Neural cell (in vitro differentiated cells): ENCODE data around the gene HOXC6. TPM values are rescaled to one million over a fixed set of nuclear protein-coding genes. Genes with fewer than 3 reads are reported as not detected.

Source experiments
- H2AFZ ChIP-seq: fragments of 200-600, 300-800 bp; sonication (generic), shearing (Covaris generic); 2 replicates; pipeline ENCODE4 v1.6.0; 2014; ENCODE audit warnings: low read depth, mild to moderate bottlenecking, antibody characterized with exemption, low read length, moderate library complexity
- H3F3A ChIP-seq: fragments of 200-600 bp; shearing (Covaris generic); 2 replicates; pipeline ENCODE4 v1.6.1; 2016; ENCODE audit warnings: mild to moderate bottlenecking, moderate library complexity, mixed read lengths, antibody characterized with exemption, low read length; ENCODE audit not compliant: insufficient read depth, poor library complexity, severe bottlenecking
- H3K27ac ChIP-seq: fragments of 200-600, 300-800 bp; sonication (generic), shearing (Covaris generic); 2 replicates; pipeline ENCODE4 v1.5.1; 2014; ENCODE audit warnings: mild to moderate bottlenecking, low read length, moderate library complexity
- H3K27me3 ChIP-seq: fragments of 300-800, 200-600 bp; sonication (generic), shearing (Covaris generic); 2 replicates; pipeline ENCODE4 v1.6.0; 2014; ENCODE audit warnings: mild to moderate bottlenecking, low read depth, low read length, moderate library complexity; ENCODE audit not compliant: insufficient read depth
- H3K36me3 ChIP-seq: fragments of 300-800, 200-600 bp; sonication (generic), shearing (Covaris generic); 2 replicates; pipeline ENCODE4 v1.5.1; 2014; ENCODE audit warnings: mild to moderate bottlenecking, antibody characterized with exemption, low read length, moderate library complexity; ENCODE audit not compliant: insufficient read depth
- H3K4me2 ChIP-seq: fragments of 300-800, 200-600 bp; sonication (generic), shearing (Covaris generic); 2 replicates; pipeline ENCODE4 v1.6.0; 2014; ENCODE audit warnings: mild to moderate bottlenecking, low read length
- H3K4me3 ChIP-seq: fragments of 300-800, 200-600 bp; sonication (generic), shearing (Covaris generic); 2 replicates; pipeline ENCODE4 v1.5.1; 2014; ENCODE audit warnings: mild to moderate bottlenecking, low read length, moderate library complexity
- H3K79me2 ChIP-seq: fragments of 200-600 bp; shearing (Covaris generic); replicated peaks from 2 replicates; pipeline ENCODE4 v1.6.0; 2014; ENCODE audit warnings: mild to moderate bottlenecking, low read length, moderate library complexity; ENCODE audit not compliant: insufficient read depth
- H3K9ac ChIP-seq: fragments of 300-800, 200-600 bp; sonication (generic), shearing (Covaris generic); 2 replicates; pipeline ENCODE4 v1.6.1; 2016; ENCODE audit warnings: mild to moderate bottlenecking, low read length, mixed read lengths
- H3K9me2 ChIP-seq: fragments of 200-600 bp; shearing (Covaris generic); 2 replicates; pipeline ENCODE4 v1.6.1; 2016; ENCODE audit warnings: mild to moderate bottlenecking, low read length, mixed read lengths; ENCODE audit not compliant: insufficient read depth
- H3K9me3 ChIP-seq: fragments of 200-600, 300-800 bp; sonication (generic), shearing (Covaris generic); 2 replicates; pipeline ENCODE4 v1.6.1; 2016; ENCODE audit warnings: mild to moderate bottlenecking, mixed run types, low read length, moderate library complexity, mixed read lengths
- H4K20me1 ChIP-seq: fragments of 200-600 bp; shearing (Covaris generic); 2 replicates; pipeline ENCODE4 v1.6.1; 2016; ENCODE audit warnings: mild to moderate bottlenecking, mixed run types; ENCODE audit not compliant: insufficient read depth
- EP300 ChIP-seq: fragments of 450-650 bp; conservative IDR thresholded peaks from 2 replicates; pipeline ENCODE4 v1.6.1; 2014; ENCODE audit warnings: antibody characterized with exemption, mild to moderate bottlenecking, moderate library complexity; ENCODE audit not compliant: poor library complexity, severe bottlenecking
- EZH2 ChIP-seq: fragments of 200-600, 300-800 bp; shearing (Covaris generic), sonication (generic); IDR thresholded peaks from 2 replicates; pipeline ENCODE4 v1.6.1; 2014; ENCODE audit warnings: antibody characterized with exemption, low read length, borderline replicate concordance, mild to moderate bottlenecking; ENCODE audit not compliant: insufficient read depth, poor library complexity, severe bottlenecking
- MXI1 ChIP-seq: fragments of 450-650 bp; conservative IDR thresholded peaks from 2 replicates; pipeline ENCODE4 v1.6.1; 2014; ENCODE audit warnings: antibody characterized with exemption, mild to moderate bottlenecking; ENCODE audit not compliant: poor library complexity, severe bottlenecking
- POLR2AphosphoS5 ChIP-seq: IDR thresholded peaks from 2 replicates; pipeline ENCODE4 v1.6.1; 2012
- RAD21 ChIP-seq: fragments of 450-650 bp; conservative IDR thresholded peaks from 2 replicates; pipeline ENCODE4 v1.6.1; 2014; ENCODE audit warnings: antibody characterized with exemption, mild to moderate bottlenecking, moderate library complexity
- SMC3 ChIP-seq: fragments of 450-650 bp; conservative IDR thresholded peaks from 2 replicates; pipeline ENCODE4 v1.6.1; 2014; ENCODE audit warnings: antibody characterized with exemption, mild to moderate bottlenecking, moderate library complexity; ENCODE audit not compliant: poor library complexity
- TAF1 ChIP-seq: IDR thresholded peaks from 2 replicates; pipeline ENCODE4 v1.6.1; 2012; ENCODE audit warnings: low read depth
- polyA plus RNA-seq: library from polyadenylated mRNA; depleted of rRNA; stranded (reverse); fragments of >200 nt; gene quantifications from 2 replicates; pipeline ENCODE4 v1.2.3, GENCODE V29; 2014
- TF ChIP-seq, protein P1 (sequence below): IDR thresholded peaks from 2 replicates; pipeline ENCODE4 v1.6.1; 2012; ENCODE audit warnings: borderline replicate concordance
- TF ChIP-seq, protein P2 (sequence below): fragments of 450-650 bp; IDR thresholded peaks from 2 replicates; pipeline ENCODE4 v1.5.1; 2014; ENCODE audit warnings: antibody characterized with exemption, mild to moderate bottlenecking, moderate library complexity; ENCODE audit not compliant: poor library complexity, severe bottlenecking

The HOXC6 gene
- polyA plus RNA-seq, 1 donor from 2014 or later, result not detected

DNA sequence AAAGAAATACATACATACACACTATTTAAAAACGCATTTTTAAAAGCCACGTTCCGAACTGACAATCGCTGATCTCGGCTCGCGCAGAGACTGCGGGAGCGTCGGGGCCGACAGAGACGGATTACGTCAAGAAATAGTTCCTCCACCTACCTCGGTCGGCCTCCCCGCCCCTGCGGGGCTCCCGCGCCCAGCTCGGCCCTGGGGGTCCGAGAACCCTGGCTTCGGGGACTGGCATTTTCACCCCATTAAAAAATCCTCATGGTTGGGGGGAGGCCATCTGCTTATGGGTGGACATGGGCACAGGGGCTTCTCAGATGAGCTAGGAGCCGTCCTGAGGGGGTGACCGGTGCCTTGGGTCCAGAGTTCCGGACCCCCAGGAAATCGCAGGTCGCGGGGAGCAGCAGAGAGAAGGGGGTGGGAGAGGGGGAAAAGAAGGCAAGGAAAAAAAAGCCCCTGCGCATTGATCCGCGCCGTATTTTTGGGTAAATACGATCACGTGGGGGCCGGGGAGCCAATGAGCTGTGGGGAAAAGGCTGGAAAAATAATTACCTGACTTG is 28.6 kb upstream of the HOXC6 start:
- no peak overlapping the region for H3K4me2 ChIP-seq

DNA sequence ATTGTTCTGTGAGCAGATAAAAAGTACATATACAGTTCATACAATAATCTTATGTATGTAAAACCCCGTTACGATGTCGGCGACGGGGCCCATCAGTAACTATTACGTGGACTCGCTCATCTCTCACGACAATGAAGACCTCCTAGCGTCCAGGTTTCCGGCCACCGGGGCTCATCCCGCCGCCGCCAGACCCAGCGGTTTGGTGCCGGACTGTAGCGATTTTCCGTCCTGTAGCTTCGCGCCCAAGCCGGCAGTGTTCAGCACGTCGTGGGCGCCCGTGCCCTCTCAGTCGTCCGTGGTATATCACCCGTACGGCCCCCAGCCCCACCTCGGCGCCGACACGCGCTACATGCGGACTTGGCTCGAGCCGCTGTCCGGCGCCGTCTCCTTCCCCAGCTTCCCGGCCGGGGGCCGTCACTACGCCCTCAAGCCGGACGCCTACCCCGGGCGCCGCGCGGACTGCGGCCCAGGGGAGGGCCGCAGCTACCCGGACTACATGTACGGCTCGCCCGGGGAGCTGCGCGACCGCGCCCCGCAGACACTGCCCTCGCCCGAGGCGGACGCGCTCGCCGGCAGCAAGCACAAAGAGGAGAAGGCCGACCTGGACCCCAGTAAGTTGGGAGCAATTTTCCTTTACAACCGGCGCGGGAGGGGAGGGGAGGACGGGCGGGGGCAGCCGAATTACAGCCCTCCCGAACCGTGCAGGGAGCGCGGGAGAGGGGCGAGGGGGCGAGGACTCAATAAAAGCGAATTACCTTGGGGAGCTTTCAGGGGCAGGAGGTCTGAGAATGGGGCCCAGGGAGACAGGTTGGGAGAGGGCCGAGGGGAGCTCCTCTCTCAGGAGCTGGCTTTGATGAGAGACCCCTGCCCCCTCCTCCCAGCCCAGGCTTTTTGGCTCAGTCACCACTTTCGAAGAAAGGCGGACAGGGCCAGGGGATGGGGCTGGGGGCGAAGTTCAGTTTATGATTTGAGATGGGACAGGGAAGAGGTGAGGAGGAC is 27.8 kb upstream of the HOXC6 start, which contains the start of gene HOXC9:
Gene HOXC9 (plus strand): TSS at position 46 of the 999 bp plus-strand sequence. CDS start 28 bp downstream, at position 74.
- Histone ChIP-seq H3K27me3 (peaks cover 100% of the 10 kb centered on the region), H3K4me3 (peak within 1 kb of the TSS; percentile 31), H3K9ac (no peak within 1 kb of the TSS), H2AFZ (no peak within 1 kb of the TSS), H3K36me3 (no peaks in the 10 kb centered on the region), H3K27ac (no peak within 1 kb of the TSS), H3K9me2 (no peaks in the 10 kb centered on the region), H3K9me3 (no peaks in the 10 kb centered on the region), H3K4me2 (no peak within 1 kb of the TSS), H3K79me2 (no peaks in the 10 kb centered on the region), H4K20me1 (no peaks in the 10 kb centered on the region), H3F3A (no peaks in the 10 kb centered on the region)
- TF ChIP-seq EZH2 (peak; percentile 79), MXI1 (no peak)

More for the DNA sequence above, 28.6 kb upstream of the HOXC6 start:
- Histone ChIP-seq H3K27me3 (peaks cover 100% of the 10 kb centered on the region), H3K4me3 (no peak overlapping the region), H3K9ac (no peak overlapping the region), H2AFZ (no peak overlapping the region), H3K79me2 (no peaks in the 10 kb centered on the region), H3F3A (no peaks in the 10 kb centered on the region), H3K9me3 (no peaks in the 10 kb centered on the region), H3K27ac (no peak overlapping the region), H3K36me3 (no peaks in the 10 kb centered on the region), H4K20me1 (no peaks in the 10 kb centered on the region), H3K9me2 (no peaks in the 10 kb centered on the region)
- peak; percentile 82 for TF ChIP-seq EZH2
- TF ChIP-seq TAF1, result no peak

DNA sequence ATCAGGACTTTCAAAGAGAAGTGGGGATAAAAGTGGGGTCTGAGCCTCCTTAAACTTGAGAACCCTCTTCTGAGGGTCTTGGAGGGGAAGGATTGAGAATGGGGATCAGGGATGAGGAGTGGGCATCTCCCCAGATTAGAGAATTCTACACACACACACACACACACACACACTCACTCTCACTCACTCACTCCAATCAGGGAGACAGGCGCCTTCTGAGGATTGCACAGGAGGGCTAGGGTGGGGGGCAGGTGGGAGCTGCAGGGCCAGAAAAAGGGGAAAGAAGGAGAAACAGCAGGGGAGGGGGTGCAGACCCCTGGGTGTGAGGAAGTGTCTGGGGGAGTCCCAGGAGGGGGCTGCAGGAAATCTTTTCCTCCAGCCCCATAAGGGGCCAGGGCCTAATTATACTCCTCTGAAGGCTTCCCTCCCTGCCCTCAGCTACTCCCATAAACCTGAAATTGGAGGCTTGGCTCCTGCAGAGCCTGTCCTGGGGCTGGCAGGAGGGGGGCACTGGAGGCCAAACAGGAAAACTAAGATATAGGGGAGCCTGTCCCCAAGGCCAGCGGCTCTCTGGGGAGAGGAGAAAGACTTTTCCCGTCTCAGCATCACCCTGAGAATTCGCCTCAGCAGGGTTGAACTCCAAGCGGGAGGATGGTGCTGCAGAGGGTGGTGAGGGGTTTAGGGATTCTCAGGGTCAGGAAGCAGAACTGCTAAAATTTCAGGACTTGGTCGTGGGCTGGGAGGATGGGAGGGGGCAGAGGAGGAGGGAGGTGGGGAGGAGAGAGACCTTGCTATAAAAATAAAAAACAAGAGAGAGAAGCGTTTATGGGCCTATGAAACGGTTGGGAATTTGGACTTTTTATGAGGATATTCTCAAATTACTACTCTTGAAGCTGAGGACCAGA is 26.7 kb upstream of the HOXC6 start:
- H4K20me1 ChIP-seq, result no peaks in the 10 kb centered on the region
- TF ChIP-seq MXI1 (no peak), EP300 (no peak), RAD21 (no peak), TAF1 (no peak), POLR2AphosphoS5 (no peak), SMC3 (no peak), EZH2 (no peak)
- TF ChIP-seq, protein P1, sequence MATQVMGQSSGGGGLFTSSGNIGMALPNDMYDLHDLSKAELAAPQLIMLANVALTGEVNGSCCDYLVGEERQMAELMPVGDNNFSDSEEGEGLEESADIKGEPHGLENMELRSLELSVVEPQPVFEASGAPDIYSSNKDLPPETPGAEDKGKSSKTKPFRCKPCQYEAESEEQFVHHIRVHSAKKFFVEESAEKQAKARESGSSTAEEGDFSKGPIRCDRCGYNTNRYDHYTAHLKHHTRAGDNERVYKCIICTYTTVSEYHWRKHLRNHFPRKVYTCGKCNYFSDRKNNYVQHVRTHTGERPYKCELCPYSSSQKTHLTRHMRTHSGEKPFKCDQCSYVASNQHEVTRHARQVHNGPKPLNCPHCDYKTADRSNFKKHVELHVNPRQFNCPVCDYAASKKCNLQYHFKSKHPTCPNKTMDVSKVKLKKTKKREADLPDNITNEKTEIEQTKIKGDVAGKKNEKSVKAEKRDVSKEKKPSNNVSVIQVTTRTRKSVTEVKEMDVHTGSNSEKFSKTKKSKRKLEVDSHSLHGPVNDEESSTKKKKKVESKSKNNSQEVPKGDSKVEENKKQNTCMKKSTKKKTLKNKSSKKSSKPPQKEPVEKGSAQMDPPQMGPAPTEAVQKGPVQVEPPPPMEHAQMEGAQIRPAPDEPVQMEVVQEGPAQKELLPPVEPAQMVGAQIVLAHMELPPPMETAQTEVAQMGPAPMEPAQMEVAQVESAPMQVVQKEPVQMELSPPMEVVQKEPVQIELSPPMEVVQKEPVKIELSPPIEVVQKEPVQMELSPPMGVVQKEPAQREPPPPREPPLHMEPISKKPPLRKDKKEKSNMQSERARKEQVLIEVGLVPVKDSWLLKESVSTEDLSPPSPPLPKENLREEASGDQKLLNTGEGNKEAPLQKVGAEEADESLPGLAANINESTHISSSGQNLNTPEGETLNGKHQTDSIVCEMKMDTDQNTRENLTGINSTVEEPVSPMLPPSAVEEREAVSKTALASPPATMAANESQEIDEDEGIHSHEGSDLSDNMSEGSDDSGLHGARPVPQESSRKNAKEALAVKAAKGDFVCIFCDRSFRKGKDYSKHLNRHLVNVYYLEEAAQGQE, result no peak
- TF ChIP-seq, protein P2, sequence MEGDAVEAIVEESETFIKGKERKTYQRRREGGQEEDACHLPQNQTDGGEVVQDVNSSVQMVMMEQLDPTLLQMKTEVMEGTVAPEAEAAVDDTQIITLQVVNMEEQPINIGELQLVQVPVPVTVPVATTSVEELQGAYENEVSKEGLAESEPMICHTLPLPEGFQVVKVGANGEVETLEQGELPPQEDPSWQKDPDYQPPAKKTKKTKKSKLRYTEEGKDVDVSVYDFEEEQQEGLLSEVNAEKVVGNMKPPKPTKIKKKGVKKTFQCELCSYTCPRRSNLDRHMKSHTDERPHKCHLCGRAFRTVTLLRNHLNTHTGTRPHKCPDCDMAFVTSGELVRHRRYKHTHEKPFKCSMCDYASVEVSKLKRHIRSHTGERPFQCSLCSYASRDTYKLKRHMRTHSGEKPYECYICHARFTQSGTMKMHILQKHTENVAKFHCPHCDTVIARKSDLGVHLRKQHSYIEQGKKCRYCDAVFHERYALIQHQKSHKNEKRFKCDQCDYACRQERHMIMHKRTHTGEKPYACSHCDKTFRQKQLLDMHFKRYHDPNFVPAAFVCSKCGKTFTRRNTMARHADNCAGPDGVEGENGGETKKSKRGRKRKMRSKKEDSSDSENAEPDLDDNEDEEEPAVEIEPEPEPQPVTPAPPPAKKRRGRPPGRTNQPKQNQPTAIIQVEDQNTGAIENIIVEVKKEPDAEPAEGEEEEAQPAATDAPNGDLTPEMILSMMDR, result no peak
- H3K36me3 ChIP-seq, result no peaks in the 10 kb centered on the region
- no peak overlapping the region for H3K4me3 ChIP-seq
- H3K4me2 ChIP-seq, result no peak overlapping the region
- H3K27me3 ChIP-seq, result peaks cover 100% of the 10 kb centered on the region
- H3K9ac ChIP-seq, result no peak overlapping the region
- no peak overlapping the region for H2AFZ ChIP-seq
- H3F3A ChIP-seq, result no peaks in the 10 kb centered on the region
- H3K9me2 ChIP-seq, result no peaks in the 10 kb centered on the region
- H3K79me2 ChIP-seq, result no peaks in the 10 kb centered on the region
- no peak overlapping the region for H3K27ac ChIP-seq
- no peaks in the 10 kb centered on the region for H3K9me3 ChIP-seq
